HG02870 (cell line): ENCODE results near the gene SLC6A4.

Source experiments
- ATAC-seq: cut with Tn5 transposase; IDR thresholded peaks from one replicate; pipeline ENCODE4 v1.9.1; 2021; ENCODE audit warnings: mild to moderate bottlenecking, moderate library complexity; ENCODE audit not compliant: unreplicated experiment

SLC6A4 gene

DNA sequence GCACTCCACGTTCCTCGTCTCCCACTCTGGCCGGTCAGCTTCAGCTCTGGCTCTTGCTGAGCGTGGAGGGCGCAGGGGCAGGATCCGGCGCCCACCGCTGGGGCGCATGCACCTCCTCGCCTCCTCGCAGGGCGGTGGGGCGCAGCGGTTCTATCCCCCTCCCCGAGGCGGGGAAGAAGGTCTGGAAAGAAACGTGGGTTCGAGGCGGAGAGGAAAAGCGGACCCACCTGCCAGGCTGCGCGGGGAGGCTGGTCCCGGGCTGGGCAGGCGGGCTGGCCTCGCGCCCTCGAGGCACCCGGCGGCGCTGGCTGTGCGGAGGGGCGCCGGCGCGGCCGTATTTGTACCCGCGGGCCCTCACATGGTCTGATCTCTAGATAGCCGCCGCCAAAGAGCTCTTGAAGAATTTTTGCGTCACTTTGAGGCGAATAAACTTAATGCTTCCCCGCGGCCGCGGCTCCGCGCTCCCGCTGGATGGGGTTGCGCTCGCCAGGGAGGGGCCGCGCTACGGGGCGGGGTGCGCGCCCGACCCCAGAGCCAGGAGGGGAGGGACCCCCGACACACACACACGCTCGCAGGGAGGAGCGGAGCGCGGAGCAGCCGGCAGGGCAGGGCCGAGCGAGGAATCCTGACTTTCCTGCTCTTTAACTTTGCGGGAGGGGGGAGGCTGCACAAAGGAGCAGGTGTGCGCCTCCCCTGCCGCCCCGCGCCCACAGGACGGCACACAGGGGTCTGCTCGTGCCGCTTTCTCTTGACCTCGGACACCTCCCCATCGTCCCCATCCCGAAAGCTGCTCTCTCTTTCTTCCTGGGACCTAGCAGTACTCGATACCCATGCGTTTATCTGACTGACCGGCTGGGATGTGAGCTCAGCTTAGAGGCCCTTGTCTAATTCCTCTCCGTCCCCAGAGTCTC lies at the start of gene SLC6A4:
Gene SLC6A4 (minus strand): TSS at position 312 of the 911 bp plus-strand sequence. CDS start 13,739 bp downstream, outside the sequence.
- ATAC-seq, result no peak

DNA sequence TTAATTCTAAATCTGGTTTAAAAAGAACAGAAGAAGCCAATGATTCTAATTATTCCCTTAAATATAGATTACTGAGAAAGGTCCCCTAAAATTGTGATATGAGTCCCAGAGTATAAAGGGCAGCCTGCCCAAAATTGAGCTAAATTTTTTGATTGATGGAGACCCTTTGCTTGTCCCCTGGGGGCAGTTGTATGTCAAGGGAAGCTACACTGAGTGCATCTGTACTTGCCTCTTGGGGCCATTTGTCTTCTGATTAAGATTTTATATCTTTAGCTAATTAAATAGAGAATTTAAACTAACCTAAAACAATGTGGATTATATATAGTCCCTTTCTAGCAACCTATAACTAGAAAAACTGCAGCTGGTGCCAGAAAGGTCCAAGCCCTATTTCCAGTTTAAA lies 43.7 kb upstream of the SLC6A4 start:
- ATAC-seq, result no peak

DNA sequence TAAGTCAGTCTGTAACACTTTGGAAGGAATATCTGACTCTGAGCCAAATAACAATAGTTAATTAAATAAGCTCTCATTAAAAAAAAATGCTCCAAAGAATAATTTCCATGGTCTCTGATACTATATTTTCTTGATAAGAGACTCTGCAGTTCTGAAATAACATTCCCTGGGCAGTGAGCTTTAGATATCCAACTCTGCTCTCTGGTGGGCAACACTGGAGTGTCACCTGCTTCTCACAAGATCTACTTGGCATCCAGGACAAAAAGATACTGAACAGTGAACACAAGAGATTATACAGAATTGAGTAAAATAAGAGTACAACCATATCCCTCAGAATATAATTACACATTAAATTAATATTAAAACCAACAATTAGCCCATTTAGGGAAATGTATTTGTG lies 42.5 kb upstream of the SLC6A4 start:
- ATAC-seq, result no peak

DNA sequence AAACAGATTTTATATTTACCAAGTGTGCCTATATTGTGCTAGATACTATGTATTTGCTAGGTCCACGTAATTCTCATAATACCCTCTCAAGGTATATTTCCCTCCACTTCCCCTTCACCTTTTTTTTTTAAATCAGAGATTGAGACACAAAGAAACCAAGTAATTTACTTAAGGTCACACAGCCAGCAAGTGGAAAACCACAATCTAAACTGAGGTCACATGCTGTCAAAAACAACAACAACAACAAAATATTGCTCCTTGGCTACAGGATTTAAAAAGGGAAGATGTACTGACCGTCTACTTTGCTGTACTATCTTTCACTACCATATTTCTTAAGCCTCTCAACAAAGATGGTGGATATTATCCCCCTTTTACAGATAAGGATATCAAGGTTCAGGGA lies 40.4 kb upstream of the SLC6A4 start:
- no peak for ATAC-seq

DNA sequence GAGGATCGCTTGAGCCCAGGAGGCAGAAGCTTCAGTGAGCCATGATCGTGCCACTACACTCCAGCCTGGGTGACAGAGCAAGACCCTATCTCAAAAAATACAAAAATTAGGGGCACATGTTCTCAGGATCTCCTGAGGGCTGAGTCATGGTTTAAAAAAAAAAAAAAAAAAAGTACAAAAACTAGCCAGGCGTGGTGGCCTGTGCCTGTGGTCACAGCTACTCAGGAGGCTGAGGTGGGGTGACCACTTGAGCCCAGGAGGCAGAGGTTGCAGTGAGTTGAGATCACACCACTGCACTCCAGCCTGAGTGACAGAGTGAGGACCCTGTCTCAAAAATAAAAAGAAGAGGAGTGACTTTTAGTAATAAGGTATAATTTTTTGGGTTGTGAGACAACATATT lies 39.4 kb upstream of the SLC6A4 start:
- ATAC-seq, result no peak

DNA sequence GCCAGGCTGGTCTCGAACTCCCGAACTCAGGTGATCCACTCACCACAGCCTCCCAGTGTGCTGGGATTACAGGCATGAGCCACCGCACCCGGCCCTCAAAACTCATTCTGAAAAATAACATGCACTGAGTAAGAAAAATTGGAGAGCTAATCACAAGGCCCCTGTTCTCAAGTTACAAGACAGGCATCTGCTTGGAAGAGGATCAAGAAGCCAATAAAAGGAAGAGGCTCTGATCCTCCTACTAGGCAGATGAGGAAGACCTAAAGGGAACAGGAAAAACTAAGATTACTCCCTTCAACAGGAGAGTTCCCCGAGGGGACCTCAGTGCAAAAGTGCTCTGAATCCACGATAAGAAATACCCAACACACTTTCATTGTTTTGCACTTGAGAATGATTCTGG lies 37.9 kb upstream of the SLC6A4 start:
- ATAC-seq, result no peak

DNA sequence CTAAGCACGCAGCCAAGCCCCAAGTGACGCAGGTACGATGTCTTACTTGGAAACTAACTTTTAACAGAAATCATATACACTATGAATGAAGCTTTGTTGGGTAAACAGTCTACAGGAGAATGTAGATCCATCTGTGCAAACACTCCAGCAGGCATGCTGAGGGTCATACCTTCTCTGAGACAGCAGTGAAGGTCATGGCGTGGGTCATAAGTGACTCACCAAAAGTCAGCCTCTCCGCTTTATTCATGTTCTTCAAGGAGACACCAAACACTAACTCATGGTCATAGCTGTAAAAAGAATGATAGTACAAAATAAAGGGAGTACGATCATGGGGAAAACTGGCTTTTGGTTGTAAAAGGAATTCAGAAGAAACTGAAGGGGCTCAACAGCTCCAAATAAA lies 35.6 kb upstream of the SLC6A4 start:
- no peak for ATAC-seq

DNA sequence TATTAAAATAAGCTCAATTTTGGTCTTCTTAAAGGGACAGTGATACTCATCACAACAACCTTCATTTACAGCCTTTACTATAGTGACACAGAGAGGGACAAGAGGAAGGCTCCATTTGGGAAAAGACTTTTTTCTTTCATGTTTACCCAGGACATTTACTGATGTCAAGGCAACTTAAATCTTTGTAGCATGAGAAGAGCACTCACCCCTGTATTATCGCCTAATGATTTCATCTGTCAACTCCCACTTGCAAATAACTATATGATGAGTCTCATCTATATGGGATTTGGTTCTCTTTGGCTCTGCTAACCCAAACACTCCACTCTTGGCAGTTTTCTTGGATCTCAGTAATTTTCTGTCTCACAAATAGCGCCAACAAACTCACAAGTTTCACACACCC lies 32.1 kb upstream of the SLC6A4 start:
- ATAC-seq, result no peak

DNA sequence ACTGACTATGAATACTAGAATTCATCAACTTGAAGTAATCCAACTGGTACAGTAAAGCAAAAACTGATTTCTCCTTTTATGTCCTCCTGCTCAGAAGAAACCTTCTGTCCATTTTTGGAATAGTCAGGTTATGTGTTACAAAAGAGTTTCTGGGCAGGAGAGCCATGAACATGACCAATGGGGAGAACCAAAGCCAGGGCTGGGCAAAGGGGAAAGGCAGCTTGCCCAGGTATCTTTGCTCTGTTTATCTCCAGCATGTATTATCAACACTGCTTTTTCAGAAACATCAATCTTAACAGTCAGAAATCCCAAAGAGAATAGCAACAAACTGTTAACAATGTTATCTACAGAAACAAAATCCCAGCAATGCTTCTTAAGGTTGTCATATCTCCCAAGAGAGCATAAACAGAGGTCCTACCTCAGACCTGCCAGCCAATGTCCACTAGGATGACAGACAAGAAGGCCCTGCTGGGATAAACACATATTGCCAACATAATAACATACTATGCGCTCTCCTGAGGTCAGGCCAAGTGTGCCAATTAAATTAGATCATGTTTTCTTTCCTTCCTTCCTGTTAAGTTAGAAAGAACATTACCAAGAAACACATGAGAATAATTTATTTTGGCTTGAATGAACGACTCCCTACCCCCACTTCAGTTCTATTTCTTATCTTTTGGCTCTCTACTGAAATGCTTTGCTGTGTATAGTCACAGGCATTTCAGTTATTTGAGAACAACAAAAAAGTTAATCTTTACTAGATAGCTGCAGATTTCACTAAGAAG lies 28.2 kb upstream of the SLC6A4 start:
- ATAC-seq, result no peak

DNA sequence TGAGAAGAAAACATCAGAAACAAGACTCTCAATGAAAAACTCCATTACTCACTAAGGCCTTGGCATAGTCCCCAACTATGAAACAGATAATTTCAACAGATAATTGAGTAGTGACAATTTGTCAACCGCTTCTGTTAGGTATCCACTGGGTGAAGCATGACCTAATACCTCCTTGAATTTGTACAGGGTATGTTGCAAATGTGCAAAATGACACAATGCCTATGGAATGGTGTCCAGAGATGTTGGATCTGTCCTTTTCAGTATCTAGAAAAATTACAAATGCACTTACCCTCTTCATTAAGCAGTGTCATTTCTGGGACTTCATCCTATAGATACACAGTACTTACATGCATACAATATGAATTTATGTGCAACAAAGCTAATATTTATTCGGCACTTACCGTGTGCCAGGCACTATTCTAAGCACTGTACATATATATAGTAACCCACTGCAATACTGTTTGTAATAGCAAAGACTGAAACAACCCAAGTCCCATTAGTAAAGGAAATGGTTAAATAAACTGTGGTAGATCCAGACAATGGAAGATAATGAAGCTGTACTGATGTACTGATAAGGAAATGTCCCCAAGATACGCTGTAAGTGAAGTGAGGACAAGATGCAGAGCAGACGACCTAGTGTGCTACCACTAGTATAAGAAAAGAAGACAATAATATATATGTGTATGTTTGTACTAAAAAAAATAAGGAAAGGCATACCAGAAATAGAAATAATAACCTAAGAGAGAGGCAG lies 21.4 kb upstream of the SLC6A4 start:
- ATAC-seq, result no peak

DNA sequence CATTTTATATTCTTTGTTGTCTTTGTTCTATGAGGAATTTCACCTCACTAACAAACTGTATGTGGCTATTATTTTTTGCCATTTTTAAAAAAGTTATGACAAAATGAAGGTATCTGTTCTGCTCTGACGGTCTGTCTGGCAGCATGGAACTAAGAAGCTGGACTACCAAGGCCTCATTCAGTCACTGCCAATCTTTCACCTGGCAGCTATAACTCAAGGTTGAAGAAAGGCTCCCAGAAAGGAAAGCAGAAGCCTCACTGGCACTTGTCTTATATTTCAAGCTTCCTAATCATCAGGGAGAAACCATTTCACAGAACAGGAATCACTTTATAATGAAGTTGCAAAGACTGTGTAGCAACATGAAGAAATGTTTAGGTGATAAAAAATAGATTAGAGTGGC lies 18.7 kb upstream of the SLC6A4 start:
- no peak for ATAC-seq

DNA sequence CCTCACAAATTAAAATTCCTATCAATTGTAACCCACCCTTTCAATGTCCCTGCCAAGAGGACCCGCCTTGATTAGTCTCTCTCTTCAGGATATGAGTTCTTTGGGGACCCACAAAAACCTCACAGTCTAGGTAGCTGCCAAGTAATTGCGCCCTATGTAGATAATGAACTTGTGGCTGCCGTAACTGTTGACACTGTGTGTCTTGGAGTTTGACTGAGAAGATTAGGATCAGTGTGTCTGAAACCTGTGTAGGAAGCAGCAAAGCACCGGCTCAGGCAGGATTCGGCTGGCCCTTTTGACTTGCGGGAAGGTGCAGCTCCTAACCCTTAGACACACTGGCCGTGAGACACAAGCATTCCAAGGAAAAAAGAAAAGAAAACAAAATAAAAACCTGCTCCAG lies 17.8 kb upstream of the SLC6A4 start:
- ATAC-seq, result no peak

DNA sequence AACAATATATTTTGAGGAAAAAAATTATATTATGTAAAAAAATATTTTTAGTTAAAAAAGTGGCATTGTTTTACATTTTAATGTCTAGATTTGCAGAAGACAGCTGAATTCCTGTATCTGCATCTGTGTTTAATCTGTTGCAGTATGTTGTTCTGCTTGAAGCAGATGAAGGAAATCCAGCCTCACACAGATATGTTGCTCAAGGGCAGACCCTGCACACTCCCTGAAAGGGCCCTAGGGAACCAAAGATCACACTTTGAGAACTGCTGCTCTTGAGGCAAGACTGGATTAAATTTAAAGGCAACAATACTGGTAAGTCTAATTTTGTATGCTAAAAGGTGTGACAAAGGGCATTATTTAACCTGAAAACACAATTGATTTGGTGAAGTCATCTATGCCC lies 16.4 kb upstream of the SLC6A4 start:
- ATAC-seq, result no peak

DNA sequence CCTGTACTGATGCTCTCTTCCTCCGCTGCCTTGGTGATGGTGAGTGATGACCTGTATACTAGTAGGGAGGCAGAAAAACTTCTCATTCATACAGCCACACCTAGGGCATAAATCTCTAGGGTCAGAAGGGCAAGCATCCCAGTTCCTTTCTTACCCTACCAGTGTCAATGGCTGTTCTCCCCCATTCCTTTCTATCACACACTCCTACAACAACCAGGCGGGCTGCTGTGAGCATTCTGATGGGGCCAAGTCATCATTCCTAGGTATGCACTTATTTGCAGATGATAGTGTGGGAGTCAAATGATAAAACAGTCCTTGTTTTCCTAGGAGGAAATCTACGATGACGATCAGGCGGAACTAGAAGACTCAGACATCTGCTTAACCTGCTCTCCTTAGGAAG lies 14.0 kb upstream of the SLC6A4 start:
- ATAC-seq, result no peak

DNA sequence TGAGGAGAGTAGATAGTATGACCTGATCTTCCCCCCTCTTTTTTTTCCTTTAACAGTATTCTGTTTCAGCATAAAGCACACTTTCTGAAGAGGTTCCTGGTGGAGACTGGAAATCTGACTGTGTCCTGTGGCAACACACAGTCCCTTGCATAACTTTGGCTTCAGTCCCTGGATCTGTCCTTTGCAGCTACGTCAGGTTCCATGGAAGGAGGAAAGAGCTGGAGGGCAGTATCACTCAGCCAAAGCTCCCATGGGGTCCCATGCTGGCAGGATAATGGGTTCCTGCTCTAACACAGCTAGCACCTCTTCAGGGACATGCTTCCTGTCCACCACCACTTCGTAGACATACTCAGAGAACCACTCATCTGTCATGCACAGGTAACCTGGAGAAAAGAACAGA lies 13.3 kb upstream of the SLC6A4 start:
- ATAC-seq, result no peak

DNA sequence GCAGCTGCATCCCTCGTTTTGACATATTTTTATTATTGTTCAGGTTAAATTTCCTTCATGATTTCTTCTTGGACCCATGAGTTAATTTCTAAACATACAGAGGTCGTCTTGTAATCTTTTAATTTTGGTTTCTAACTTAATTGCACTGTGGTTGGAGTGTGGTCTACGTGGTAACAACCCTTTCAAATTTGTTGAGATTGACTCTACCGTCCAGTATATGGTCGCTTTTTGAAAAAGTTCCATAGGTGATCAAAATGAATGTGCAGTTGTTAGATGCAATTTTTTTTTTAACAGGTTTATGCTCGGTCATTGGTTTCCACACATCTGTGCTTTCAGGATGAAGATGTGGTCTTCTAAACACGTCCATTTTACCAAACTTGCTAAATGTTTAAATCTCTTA lies 11.0 kb upstream of the SLC6A4 start:
- no peak for ATAC-seq

DNA sequence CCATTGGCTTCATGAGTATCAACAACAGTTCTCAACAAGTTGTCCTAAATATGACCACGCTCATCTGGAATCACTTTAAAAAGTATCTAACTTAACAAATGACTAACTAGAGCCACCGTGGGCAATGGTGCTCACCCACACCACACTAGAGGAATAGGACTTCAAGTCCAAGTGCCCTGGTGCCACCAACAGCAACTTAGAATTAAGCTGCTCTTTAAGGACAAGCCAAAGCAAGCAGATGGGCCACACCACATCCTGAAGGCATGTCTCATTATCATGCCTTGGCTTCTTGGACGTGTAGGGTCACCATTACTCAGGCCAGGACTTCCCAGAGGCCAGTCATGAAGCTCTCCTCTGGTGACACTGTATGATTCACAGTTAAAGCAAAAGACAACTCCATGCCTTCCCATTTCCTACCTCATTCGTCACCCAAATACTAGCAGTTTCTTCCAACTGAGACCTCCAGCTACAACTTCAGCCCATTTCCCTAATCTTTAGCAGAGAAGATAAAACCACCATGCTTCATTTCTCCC lies 9.4 kb upstream of the SLC6A4 start:
- no peak for ATAC-seq

DNA sequence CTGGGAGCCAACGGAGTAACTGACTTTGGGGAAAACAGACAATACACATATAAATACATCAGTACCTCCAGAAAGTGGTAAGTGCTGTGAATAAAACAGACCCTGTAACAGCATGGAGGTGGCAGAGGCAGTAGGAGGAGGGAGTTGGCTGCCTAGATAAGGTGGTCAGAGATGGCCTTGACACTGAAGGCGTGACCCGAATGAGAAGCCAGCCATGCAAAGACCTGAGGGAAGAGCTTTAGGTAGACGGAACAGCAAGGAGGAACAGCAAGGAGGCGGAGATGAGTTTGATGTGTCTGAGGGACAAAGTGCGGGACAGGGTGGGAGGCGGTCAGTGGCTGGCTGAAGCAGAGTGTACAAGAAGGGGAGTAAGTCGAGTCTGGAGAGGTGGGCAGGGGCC lies 8.1 kb upstream of the SLC6A4 start:
- ATAC-seq, result no peak

DNA sequence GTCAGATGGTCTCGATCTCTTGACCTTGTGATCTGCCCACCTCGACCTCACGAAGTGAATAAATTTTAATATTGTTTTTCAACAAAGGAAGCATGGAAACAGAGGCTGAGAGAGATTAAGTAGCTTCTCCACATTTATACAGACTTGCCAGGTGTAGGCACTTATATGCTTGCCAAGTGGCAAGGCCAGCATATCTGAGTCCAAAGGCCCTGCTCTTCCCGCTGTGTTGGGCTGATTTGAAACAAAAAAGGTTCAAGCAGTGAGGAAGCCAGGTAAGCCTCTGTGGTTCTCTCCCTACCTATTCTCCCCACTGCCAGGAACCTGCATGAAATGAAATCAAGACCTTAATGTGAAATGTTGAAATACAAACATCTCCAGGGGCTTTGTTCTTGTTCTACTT lies 7.5 kb upstream of the SLC6A4 start:
- no peak for ATAC-seq

DNA sequence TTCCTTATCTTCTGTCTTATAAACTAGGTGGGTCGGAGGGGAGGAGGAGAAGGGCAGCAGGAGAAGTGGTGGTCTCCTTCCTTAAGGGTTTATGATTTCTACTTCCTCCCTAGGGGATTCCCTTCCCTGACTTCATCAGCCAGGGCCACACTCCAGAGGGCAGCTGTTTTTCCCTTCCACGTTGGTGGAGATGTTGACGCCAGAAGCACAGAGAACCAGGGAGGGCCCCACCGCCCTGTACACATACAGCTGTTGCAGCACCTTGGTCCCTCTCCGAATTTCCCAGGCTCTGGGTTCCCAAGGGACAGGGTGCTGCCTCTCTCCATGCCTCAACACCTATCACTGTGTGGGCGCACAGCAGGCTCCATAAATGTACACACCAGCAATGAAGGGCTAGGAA lies 5.6 kb upstream of the SLC6A4 start:
- no peak for ATAC-seq

DNA sequence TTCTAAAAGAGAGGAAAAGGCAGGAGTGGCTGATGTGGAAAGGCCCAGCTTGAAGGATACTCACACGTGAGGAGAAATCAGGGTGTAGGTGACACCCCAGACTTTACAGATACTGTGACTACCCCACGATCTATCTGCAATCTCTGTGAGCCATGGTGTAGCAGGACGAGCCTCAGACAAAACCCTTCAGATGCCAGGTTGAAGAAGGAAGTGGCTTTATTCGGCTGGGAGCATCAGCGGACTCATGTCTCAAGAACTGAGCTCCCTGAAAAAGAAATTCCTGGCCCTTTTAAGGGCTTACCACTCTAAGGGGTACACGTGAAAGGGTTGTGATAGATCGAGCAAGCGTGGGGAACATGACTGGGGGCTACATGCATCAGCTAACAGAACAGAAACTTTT lies 4.7 kb upstream of the SLC6A4 start:
- no peak for ATAC-seq
